Lower leg skin (tissue), 3 donors: ENCODE results near the gene OSBPL5.

ENCODE experiments used
- CTCF ChIP-seq, 3 donors: fragments of 450-650 bp; IDR thresholded peaks; one replicate each; pipeline ENCODE4 v1.5.1; 2016; ENCODE audit warnings: antibody characterized with exemption in 3 of 3, mild to moderate bottlenecking in 3 of 3, moderate library complexity in 2 of 3
- POLR2A ChIP-seq, 2 donors: fragments of 450-650 bp; IDR thresholded peaks; one replicate each; pipeline ENCODE4 v1.6.1; 2016 to 2017; ENCODE audit warnings: antibody characterized with exemption in 2 of 2, mild to moderate bottlenecking in 1 of 2, moderate library complexity in 1 of 2

- TF ChIP-seq CTCF (IDR thresholded peaks at IDR 0.05) (no peak), POLR2A (IDR thresholded peaks at IDR 0.05) (no peak)
Observed at GRCh38 chr11:3157381-3158130, 7.6 kb downstream of the OSBPL5 start.
